ENCODE measurements around the gene MINDY3.

MINDY3 gene

DNA sequence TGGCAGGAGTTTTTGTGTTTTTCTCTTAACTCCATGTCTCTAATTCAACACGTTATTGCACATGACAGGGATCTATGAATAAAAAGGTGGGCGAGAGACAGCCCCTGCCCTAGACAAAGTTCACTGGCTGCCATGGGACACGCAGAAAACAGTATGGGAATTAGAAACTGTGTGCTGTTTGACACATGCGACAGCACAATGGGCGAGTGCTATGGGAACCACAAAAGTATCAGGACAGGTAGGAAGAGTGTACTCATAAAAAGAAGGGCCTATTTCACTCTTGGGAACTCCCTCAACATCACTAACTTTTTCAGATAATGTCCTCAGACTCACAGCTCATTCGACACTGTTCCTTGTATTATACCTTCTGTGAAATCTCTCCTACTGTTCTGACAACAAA lies 45.7 kb downstream of the MINDY3 start:
- TF ChIP-seq, protein P1, sequence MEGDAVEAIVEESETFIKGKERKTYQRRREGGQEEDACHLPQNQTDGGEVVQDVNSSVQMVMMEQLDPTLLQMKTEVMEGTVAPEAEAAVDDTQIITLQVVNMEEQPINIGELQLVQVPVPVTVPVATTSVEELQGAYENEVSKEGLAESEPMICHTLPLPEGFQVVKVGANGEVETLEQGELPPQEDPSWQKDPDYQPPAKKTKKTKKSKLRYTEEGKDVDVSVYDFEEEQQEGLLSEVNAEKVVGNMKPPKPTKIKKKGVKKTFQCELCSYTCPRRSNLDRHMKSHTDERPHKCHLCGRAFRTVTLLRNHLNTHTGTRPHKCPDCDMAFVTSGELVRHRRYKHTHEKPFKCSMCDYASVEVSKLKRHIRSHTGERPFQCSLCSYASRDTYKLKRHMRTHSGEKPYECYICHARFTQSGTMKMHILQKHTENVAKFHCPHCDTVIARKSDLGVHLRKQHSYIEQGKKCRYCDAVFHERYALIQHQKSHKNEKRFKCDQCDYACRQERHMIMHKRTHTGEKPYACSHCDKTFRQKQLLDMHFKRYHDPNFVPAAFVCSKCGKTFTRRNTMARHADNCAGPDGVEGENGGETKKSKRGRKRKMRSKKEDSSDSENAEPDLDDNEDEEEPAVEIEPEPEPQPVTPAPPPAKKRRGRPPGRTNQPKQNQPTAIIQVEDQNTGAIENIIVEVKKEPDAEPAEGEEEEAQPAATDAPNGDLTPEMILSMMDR (IDR thresholded peaks at IDR 0.05), result no peak

DNA sequence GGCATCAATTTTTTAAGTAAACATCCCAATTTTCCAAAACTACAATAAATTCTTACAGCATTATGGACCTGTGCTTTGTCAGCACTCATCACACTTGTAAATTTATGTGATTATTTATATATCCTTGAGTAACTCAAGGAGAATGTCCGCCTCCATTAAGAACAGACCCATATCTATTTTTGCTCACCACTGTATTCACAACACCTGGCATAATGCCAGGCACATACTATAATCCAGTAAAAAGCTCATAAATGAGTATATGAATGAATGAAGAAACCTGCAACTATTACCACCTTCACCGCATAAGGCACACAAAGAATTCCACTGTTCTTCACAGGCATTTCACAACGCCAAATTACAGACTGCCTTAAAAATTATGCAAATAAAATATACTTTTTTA lies 46.9 kb downstream of the MINDY3 start:
- TF ChIP-seq, protein P1 (IDR thresholded peaks at IDR 0.05), result no peak

DNA sequence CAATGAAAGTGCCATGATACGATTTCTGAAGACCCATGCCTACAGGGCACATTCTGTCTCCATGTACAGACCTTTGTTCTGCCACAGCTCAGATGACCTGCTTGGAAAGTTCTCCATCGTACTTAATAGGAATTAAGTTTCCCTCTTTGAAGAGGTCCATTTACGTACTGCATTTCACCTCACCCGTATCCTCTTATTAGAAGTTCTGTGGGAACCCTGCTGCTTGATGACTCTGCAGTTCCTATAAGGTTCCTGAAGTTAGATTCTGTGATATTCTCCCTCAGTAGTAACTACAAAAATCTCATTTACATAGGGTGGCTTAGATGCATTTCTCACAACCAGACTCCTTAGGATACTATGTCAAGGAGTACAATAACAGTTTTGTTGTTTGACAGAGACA lies 50.9 kb downstream of the MINDY3 start:
- TF ChIP-seq, protein P1 (IDR thresholded peaks at IDR 0.05), result no peak

DNA sequence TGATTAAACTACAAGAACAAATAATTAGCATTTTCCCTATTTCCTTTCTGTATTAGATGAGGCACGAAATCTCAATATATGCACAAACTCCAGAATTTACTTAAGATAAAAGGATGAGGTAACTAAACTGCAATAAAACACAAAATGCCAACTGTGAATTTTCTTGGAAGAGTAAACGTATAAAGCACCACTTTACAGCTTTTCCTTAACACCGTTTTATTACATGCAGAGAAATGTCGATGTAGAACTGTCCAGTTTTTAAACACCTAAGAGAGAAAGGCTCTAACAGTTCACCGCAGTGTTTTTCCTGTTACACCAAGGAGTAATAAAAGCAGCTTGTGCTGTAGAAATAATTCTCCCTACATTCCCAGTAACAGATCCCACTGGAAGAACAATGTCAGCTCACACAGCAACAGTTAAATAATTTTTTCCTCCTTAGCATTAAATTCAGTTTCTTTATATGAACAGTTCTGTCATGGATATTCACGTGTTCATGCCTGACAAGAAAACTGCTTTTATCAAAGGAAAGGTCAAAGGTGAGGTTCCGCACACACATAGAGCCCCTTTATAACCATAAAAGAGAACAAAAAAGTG lies 52.0 kb downstream of the MINDY3 start:
- TF ChIP-seq, protein P1 (IDR thresholded peaks at IDR 0.05), result no peak

DNA sequence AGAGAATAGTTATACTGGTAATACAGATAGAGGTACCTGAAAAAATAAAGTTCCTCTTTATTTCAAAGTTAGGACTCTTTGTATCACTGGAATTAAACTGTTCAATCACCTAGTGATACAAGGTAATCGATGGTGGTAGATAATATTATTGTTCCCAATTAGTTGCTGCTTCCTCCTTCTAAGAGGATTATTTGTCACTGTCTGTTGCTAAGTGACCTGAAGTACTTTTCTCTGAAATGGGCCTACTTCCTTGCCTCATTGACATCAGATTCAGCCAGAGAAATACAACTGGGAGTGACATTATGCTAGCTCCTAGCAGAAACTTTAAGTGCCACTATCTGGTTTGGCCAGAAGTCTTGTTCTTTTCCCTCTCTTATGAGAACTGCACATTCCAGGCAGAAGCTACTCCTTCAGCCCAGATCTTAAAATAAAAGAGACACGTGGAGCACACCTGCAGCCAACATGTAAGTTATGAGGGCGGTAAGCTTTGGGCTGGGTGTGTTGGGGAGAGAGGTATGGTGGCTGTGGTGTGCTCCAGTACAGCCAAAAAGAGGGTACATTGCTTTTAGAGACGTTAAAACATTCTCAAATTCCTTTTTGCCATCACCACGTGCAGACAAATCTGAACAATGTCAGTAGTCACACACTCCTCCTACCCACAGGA lies 54.8 kb downstream of the MINDY3 start:
- TF ChIP-seq, protein P1 (IDR thresholded peaks at IDR 0.05), result no peak

DNA sequence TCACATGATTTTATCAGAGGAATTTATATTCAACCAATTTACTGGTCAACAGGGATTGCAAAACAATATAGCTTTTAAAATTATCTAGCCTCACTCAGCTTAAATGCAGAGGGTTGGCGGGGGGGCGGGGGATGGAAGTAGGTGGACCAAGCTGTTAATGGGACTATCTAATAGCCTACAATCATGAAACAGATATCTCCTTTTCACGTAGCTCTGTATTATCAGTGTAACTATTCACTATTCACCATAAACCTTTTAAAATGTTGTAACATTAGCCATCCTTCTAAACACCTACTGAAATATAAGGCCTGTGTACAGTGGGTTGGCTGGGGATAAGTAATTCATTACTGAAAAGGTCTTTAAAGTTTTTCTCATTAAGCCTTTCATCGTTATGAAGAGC lies 56.2 kb downstream of the MINDY3 start:
- TF ChIP-seq, protein P1 (IDR thresholded peaks at IDR 0.05), result no peak

DNA sequence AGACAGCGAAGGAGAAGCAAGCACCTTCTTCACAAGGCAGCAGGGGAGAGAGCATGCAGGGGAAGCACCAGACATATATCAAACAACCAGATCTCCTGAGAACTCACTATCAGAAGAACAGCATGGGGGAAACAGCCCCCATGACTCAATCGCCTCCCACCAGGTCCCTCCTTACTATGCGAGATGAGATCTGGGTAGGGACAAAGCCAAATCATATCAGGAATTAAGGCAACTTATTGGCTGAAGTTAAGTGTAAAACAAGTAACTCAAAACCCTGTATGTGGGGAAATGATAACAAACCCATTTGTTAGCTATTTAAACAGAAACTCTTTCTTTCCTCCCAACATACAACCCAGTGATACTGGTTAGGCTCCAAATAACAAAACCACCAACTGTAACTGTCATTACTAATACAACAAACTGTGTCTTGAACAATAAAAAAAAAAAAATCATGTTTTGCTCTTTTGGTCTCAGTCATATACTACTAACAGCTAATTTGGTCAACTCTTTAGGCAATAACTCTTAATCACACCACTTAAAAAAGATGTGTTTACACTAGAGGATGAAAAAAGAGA lies 57.8 kb downstream of the MINDY3 start:
- TF ChIP-seq, protein P1 (IDR thresholded peaks at IDR 0.05), result no peak
